Measurements from ENCODE around the gene PTPRD. TPM values are rescaled to one million over a fixed set of nuclear protein-coding genes. Genes with fewer than 3 reads are reported as not detected.

PTPRD gene
- polyA plus RNA-seq, 1 donor, result 55.8 TPM

- no peak for DNase-seq (ENCODE audit: low read depth)
Observed at GRCh38 chr9:9754186-9754585, 858.6 kb downstream of the PTPRD start.

GRCh38 chr9:9753266-9753665 lies 859.5 kb downstream of the PTPRD start:
- no peak for DNase-seq (ENCODE audit: low read depth)

GRCh38 chr9:9752722-9753121 lies 860.1 kb downstream of the PTPRD start:
- no peak for DNase-seq (ENCODE audit: low read depth)

- DNase-seq (ENCODE audit: low read depth), result no peak
Observed at GRCh38 chr9:9751996-9752395, 860.8 kb downstream of the PTPRD start.

- no peak for DNase-seq (ENCODE audit: low read depth)
Observed at GRCh38 chr9:9750719-9751118, 862.1 kb downstream of the PTPRD start.

- DNase-seq (ENCODE audit: low read depth), result no peak
Observed at GRCh38 chr9:9749591-9749990, 863.2 kb downstream of the PTPRD start.

- DNase-seq (ENCODE audit: low read depth), result no peak
Observed at GRCh38 chr9:9747787-9748186, 865.0 kb downstream of the PTPRD start.

GRCh38 chr9:9746826-9747225 lies 866.0 kb downstream of the PTPRD start:
- no peak for DNase-seq (ENCODE audit: low read depth)

- DNase-seq (ENCODE audit: low read depth), result no peak
Observed at GRCh38 chr9:9743822-9744221, 869.0 kb downstream of the PTPRD start.

- DNase-seq (ENCODE audit: low read depth), result no peak
Observed at GRCh38 chr9:9730174-9730573, 882.6 kb downstream of the PTPRD start.

GRCh38 chr9:9729082-9729481 lies 883.7 kb downstream of the PTPRD start:
- no peak for DNase-seq (ENCODE audit: low read depth)

- DNase-seq (ENCODE audit: low read depth), result no peak
Observed at GRCh38 chr9:9719373-9720112, 893.3 kb downstream of the PTPRD start.

GRCh38 chr9:9718691-9719090 lies 894.1 kb downstream of the PTPRD start:
- no peak for DNase-seq (ENCODE audit: low read depth)

- DNase-seq (ENCODE audit: low read depth), result no peak
Observed at GRCh38 chr9:9679433-9679832, 933.4 kb downstream of the PTPRD start.

- no peak for DNase-seq (ENCODE audit: low read depth)
Observed at GRCh38 chr9:9674461-9674860, 938.3 kb downstream of the PTPRD start.

GRCh38 chr9:9670454-9670853 lies 942.3 kb downstream of the PTPRD start:
- DNase-seq (ENCODE audit: low read depth), result no peak

GRCh38 chr9:9645006-9645405 lies 967.8 kb downstream of the PTPRD start:
- no peak for DNase-seq (ENCODE audit: low read depth)

GRCh38 chr9:9631284-9631683 lies 981.5 kb downstream of the PTPRD start:
- DNase-seq (ENCODE audit: low read depth), result no peak

GRCh38 chr9:9625248-9625647 lies 987.6 kb downstream of the PTPRD start:
- DNase-seq (ENCODE audit: low read depth), result no peak

GRCh38 chr9:9623506-9623905 lies 989.3 kb downstream of the PTPRD start:
- DNase-seq (ENCODE audit: low read depth), result no peak

GRCh38 chr9:9621355-9621940 lies 991.4 kb downstream of the PTPRD start:
- no peak for DNase-seq (ENCODE audit: low read depth)

GRCh38 chr9:9620736-9621135 lies 992.1 kb downstream of the PTPRD start:
- DNase-seq (ENCODE audit: low read depth), result no peak

GRCh38 chr9:9615086-9615485 lies 997.7 kb downstream of the PTPRD start:
- no peak for DNase-seq (ENCODE audit: low read depth)

- DNase-seq (ENCODE audit: low read depth), result no peak
Observed at GRCh38 chr9:9614607-9615006, 998.2 kb downstream of the PTPRD start.

All from forelimb muscle (tissue), 1 donor.